GM12891 (cell line): ENCODE results near the gene COL12A1.

Experiments used
- PAX5 ChIP-seq: IDR thresholded peaks from 2 replicates; pipeline ENCODE4 v1.6.1; 2011; ENCODE audit warnings: low read length, moderate library complexity, mild to moderate bottlenecking; ENCODE audit not compliant: insufficient read depth, severe bottlenecking
- POLR2AphosphoS5 ChIP-seq: IDR thresholded peaks from 2 replicates; pipeline ENCODE4 v1.6.1; 2011; ENCODE audit warnings: low read depth, low read length, control low read depth

GRCh38 chr6:75167325-75167724, 38.5 kb downstream of the COL12A1 start:
- no peak for TF ChIP-seq POLR2AphosphoS5
- TF ChIP-seq PAX5 = no peak
